HG03095 (cell line): ENCODE data around the gene SHANK1.

Source experiments
- ATAC-seq: cut with Tn5 transposase; IDR thresholded peaks from one replicate; pipeline ENCODE4 v1.9.1; 2021; ENCODE audit warnings: moderate library complexity; ENCODE audit not compliant: unreplicated experiment

Gene SHANK1

GRCh38 chr19:50729894-50730293 is 10.3 kb upstream of the SHANK1 start:
- no peak for ATAC-seq

GRCh38 chr19:50728084-50728737 is 8.6 kb upstream of the SHANK1 start:
- no peak for ATAC-seq

GRCh38 chr19:50725911-50726230 is 6.3 kb upstream of the SHANK1 start:
- ATAC-seq, result no peak

GRCh38 chr19:50725218-50725910 is 5.8 kb upstream of the SHANK1 start:
- ATAC-seq, result peak; percentile 11

GRCh38 chr19:50724522-50725217 is 5.1 kb upstream of the SHANK1 start:
- peak; percentile 60 for ATAC-seq

GRCh38 chr19:50723735-50724521 is 4.3 kb upstream of the SHANK1 start:
- no peak for ATAC-seq

- ATAC-seq, result no peak
Observed at GRCh38 chr19:50723069-50723468, 3.5 kb upstream of the SHANK1 start, which contains the start of gene CLEC11A. TSS of gene CLEC11A (plus strand) at chr19:50723364. CDS start at chr19:50723526, 162 bp downstream.

- no peak for ATAC-seq
Observed at GRCh38 chr19:50722201-50723013, 2.8 kb upstream of the SHANK1 start.

GRCh38 chr19:50721441-50722137 is 2.0 kb upstream of the SHANK1 start:
- no peak for ATAC-seq

GRCh38 chr19:50720921-50721381 is 1.3 kb upstream of the SHANK1 start:
- ATAC-seq, result no peak

GRCh38 chr19:50720181-50720920 is 749 bp upstream of the SHANK1 start:
- no peak for ATAC-seq

- no peak for ATAC-seq
Observed at GRCh38 chr19:50719119-50719435, 525 bp downstream of the SHANK1 start.

- ATAC-seq, result no peak
Observed at GRCh38 chr19:50718255-50719118, 1.1 kb downstream of the SHANK1 start.

- ATAC-seq, result no peak
Observed at GRCh38 chr19:50717891-50718254, 1.7 kb downstream of the SHANK1 start.

GRCh38 chr19:50717026-50717723 is 2.4 kb downstream of the SHANK1 start:
- ATAC-seq, result no peak

GRCh38 chr19:50716178-50717025 is 3.2 kb downstream of the SHANK1 start:
- ATAC-seq, result no peak
